GM19099 (cell line): ENCODE data around the gene CCNY.

Experiments used
- POLR2A ChIP-seq: IDR thresholded peaks from 3 replicates; pipeline ENCODE4 v1.6.1; 2011; ENCODE audit warnings: low read depth; ENCODE audit not compliant: insufficient read length; ENCODE audit errors: extremely low read depth

The CCNY gene

DNA sequence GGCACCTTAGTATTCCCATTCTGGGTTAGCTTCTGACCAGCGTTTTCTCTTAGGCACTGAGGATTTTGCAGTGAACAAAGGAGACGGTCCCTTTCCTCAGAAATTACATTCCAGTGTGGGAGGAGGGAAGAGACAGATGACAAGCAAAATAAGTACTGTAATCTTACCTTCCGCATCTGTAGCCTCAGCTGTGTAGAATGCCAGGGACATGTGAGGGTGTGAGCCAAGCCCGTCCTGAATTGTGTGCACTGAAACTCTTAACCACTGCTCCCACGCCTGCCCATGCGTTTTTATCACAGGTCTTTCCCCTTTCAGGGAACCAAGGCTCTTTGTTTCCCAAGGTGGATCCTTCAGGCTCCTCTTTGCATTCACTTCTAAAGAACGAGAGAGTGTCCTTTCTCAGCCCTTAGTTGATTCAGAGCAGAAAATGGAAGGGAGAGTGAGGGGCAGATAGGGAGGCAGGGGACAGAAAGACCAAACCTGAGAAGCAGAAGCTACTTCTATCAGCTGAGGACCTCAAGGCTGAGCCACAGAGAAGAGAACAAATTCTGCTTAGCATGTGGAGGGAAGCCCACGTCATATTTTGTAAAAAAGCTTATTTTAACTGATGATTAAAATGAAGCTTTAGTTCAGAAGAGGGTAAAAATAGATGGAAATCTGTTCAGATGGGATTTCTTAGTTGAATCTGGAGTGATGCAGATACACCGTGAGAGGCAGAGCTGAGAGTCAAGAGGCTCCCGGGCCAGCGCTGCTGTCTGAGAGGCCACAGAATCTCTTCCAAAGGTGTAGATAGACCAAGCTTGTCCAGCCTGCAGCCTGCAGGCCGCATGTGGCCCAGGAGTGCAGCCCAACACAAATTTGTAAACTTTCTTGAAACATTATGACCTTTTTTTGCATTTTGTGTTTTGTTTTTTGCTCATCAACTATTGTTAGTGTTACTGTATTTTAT, 122.5 kb downstream of the CCNY start:
- TF ChIP-seq POLR2A = no peak

DNA sequence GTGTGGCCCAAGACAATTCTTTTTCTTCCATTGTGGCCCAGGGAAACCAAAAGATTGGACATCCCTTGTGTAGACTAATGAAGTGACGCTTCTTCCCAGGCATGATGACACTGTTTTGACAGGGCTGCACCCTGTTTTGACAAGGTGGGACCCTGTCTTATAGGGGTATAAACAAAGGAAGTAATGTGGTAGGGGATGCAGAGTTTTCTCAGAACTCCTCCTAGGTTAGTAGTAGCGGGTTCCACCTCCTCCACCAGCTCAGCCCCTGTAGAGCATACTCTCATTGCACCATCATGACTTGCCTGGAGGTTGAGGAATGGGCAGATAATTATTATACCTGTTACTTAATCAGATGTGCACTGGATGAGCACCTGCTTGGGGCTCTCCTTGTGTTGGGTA, 123.1 kb downstream of the CCNY start:
- no peak for TF ChIP-seq POLR2A

DNA sequence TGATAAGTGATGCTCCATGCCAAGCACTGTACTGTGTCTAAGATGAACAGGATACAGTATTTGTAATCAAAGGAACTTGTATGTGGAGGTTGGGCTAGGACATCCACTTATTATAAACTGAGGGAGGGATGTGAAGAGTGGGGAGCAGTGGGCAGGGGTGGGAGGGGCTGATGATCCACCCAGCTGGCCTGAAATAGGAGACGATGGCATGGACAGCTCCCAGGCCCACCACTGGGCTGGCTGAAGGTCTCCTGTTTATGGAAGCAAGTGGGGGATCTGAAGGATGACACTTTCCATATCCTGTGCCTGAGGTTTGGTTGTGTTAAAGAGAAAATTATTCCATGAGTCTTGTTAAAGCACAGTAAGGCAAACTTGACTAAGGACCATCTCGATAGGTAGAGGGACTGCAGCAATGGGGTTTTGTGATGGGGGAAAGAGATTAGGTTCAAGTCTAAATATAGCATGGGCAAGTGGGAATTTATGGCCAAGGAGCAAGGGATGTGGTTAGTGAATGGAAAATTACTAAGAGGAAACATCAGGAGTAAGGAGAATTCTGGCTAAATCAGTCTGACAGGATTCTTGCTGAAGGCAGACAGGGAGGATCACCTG, 124.6 kb downstream of the CCNY start:
- no peak for TF ChIP-seq POLR2A

DNA sequence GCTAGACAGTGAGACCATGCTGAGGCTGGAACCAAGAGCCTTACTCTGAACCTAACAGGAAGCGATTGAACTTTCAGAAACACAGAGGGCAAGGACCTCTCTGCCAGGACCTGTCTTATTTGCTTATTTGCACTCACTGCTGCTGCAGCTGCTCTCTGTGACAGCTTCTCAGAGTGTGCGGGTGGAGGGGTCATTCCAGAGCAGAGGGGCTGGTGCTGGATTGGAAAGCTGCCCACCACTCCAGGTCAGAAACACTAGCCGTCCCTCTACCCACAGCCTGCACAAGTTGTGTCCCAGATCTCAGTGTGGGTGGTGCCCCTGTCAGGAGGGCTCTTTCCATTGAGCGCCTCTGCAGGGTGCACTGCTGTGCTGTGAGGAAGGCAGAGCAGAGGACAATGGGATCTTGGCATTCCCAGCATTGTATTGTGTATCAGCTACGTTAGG, 126.2 kb downstream of the CCNY start:
- no peak for TF ChIP-seq POLR2A

DNA sequence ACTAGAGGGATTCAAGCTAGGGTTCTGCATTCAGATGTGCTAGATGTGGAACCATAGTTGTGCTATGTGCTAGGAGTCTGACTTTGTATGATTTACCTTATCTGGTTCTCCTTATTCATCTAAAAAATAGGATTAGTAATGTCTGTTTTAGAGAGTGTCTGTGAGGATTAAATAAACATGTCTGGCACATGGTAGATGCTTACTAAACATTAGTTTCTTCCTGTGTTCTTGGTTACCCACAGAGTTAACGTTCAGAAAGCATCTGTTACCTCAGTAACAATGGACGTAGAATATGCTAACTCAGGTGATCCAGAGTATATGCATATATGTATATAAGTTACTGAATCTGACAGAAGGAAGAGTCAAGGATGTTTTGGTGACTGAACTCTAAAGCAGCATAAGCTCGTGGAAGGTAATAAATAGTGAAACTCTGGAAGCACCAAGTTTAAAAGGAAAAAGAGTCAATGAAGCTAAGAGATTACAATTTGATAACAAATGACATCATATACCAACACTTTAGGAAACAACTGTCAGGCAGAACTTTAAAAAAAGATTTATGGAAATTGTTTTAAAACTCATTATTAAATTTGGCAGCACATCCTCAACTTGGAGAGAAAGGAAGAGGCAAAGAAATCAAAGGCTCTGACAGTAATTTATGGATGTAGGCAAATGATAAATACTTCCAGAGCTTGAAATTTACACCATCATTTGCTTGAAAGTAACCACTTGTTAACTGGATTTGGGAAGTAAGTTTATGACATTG, 127.0 kb downstream of the CCNY start:
- TF ChIP-seq POLR2A = no peak

DNA sequence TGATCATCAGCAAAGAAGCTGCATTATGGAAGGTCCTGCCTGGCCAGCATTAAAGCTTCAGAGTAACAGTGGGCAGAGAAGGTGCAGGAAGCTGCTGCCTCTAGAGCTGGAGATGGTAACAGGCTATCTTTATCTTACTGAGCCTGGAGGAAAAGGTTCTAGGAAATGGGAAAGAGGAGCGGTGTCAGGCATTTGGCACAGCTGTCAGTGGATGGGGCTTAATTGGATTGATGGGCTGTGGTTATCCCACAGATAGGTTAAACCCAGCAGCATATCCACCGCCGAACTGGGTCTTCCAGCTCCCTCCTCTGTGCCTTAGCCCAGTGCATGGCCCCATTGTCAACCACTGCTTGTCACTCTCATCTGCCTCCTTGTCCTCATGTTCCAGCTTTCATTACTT, 127.6 kb downstream of the CCNY start:
- TF ChIP-seq POLR2A = no peak

DNA sequence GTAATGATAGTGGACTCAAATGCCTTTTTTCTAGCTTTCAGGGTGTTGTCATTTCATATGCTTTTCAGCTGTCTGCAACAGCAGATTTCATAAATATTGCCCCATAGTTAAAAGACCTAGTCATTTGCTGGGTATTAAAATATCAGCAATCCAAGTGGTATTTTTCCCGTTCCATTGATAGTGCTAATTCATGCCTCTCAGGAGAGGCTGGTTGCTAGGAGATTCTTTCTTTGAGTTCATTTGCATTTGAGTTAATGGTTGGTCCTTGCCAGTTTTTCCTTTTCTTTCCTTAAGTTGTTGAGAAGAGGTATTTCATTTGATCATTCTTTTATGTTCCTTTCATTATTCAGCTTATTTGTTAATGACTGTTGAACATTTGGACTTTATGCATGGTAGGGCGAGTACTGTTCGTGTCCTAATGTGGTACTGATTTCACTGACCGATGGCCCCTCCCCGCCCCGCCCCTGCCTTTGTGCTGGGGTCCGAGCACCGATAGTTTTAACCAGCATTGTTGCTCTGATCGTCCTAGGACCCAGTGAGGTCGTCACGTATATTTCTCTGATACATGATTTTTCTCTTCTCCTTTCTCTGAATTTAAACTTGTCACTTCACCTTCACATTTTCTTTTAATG, 128.6 kb downstream of the CCNY start:
- TF ChIP-seq POLR2A = no peak

DNA sequence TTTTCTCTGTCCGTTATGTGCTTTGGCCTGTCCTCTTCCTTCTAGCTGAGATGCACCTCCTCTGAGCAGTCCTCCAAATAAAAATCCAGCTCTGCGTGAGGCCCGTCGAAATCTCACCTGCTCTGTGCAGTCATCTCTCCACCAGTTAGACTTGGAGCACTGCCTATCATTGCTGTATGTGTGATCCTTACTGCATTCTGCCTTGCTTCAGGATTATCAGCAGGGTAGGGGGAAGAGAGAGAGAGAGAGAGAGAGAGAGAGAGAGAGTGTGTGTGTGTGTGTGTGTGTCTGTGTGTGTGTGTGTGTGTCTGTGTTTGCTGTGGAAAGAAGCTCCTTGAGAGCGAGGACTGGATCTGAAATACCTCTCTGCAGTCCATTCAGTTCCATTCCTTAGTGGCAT, 129.4 kb downstream of the CCNY start:
- TF ChIP-seq POLR2A = no peak

DNA sequence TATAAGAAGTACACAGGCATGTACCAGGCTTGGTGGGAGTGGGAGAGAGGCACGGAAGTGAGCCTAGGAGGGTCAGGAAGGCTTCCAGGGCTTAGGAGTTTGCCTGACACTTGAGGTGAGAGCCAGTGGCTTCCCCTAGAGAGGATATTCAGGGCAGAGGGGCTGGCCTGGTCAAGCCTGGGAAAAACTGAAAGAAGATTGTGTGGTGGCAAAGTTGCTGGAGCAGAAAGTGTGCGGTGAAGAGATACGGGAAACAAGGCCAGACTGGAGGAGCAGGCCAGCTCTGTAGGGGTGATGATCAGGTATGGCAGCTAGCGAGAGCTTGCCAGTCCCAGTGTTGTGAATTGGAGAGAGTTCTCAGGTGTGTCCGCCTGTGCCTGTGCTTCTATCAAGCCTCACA, 129.9 kb downstream of the CCNY start:
- no peak for TF ChIP-seq POLR2A

DNA sequence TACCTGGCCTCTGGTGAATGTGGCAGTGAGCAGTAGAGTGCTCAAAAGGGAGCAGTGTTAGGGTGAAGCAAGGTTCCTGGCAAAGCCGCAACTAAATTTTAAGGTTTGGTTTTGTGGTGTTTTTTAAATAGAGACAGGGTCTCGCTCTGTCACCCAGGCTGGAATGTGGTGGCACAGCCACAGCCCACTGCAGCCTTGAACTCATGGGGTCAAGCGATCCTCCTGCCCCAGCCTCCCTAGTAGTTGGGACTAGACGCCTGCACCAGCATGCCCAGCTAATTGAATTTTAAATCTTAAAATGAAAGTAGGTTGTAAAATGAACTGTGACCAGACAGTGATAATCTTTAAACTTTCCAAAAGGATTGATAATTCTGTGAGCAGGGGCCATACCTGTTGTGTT, 130.4 kb downstream of the CCNY start:
- TF ChIP-seq POLR2A = no peak

DNA sequence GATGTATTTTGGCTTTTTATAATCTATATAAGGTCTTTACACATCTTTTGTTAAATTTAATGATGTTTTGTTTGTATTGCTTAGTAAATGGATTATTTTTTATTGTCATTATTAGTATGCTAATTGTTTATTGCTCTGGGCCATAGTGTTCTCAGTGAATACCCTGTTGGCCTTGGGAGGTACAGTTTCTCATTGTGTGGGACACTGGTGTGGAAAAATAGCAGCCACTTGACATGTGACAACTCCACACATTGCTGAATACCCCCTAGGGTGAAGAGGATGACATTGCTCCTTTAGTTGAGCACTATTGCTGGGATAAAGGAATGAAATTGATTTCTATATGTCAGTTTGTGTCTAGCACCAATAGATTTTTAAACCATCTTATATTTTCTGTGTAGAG, 130.9 kb downstream of the CCNY start:
- TF ChIP-seq POLR2A = no peak

DNA sequence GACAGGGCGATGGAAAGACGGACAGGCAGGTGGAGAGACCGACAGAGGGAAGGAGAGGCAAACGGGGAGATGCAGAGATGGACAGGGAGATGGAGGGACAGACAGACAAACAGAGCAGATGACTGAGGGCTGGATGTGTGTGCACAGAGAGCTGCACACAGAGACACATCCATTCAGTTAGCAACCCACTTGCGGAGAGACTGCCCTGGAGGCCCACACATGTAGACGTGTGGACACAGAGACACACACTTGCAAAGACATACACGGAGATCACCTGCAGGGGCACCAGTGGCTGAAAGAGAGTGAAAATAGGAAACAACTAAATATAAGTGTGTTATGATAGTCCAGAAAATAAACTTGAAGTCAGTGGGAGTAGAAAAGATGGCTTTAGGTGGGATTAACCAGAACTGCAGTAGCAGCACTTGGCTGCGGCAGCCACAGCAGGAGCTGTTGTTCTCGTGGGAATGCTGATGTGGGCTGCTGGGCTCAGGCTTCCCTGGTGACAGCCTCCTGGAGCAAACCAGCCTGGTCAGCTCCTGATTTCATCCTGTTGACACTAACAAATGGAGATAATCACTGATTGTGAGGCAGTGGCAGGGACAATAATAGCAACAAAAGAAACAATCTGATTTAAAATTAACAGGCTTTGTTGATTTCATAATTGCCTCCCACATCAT, 134.1 kb downstream of the CCNY start:
- TF ChIP-seq POLR2A = no peak

DNA sequence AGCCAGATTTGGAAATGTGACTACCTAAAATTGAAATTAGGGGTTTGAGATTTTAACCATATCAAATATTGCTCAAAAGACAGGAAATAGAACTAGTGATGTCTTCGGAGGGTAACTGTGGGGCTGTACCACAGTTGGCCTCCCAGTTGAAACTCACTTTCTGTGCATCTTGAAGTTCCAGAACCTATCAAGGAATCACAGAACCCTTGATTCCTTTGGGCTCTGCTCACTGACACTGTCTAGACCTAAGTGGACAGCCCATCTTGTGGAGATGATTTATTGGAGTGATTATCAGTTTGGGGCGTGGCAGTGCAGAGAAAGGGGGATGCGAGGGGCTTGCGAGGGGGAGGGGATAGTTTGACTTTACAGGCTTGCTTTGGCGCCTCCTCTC, 134.6 kb downstream of the CCNY start:
- TF ChIP-seq POLR2A = no peak

DNA sequence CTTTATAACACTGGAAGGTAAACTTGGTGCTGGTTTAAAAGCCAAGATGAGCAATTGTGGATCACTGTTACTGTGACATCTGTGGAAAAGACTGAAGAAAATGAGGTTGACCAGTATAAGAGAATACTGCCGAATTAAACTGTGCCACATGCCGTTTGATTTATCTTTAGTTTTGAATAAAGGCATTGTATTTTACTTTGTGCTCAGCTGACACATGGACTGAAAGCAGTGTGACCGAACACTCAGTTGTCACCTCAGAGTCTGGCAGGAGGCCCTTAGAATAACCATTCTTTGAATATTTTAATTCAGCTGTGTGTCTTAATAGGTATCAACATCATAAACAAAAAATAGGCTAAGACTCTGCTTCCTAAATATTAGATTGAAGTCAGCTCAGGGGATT, 135.1 kb downstream of the CCNY start:
- TF ChIP-seq POLR2A = no peak

DNA sequence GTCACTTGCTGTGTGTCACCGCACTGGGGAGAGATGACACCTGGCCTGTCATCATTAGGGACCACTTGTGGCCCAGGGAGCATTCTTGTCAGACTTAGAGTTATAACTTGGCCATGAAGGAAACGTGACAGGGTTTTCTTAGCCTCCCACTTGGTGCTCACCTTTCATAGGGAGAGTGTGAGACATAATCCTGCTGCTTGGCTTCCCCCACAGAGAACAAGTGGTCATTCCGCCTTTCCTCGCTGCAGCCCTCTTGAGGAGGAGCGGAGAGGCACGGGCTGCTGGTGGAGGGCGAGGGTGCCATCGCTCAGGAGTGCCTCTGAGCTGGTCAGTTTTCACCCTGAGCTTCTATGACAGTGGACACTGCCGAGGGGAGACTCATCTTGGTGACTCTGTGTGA, 143.8 kb downstream of the CCNY start:
- TF ChIP-seq POLR2A = no peak
